ENCODE results near the gene GATD1.

GATD1 gene

DNA sequence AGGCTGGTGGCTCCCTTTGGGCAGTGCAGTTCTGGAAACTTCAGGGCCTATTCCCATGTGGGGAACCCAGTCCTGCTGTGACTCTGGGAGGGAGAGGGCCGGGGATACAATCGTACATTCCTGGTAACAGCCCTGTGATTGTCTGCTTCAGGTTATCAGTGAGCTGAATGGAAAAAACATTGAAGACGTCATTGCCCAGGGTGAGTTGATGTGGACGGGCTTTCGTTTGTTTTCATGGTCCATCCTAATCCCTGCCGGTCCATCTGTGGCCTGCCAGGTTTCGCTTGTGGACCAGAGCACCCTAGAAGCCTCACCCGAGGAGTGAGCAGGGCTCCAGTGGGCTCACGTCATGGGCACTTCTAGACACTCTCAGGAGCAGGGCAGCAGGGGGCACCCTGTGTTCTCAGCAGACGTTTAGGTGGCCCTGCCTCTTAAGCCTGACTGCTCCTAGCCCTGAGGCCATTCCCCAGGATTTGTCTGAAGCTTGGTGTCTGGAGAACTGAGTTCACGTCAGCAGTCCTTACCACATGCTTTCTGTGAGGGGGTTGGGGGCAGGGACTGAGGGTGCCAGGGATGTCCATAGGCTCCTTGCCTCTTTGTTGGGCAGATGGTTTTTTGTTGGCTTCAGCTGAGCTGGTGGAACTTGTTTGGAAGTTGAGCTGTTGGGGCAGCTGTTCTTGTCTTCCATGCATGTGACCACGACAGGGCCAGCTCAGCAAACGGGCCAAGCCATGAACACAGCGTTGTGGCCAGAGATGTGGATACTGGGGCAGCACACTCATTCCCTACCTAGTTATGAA is 34.4 kb upstream of the GATD1 start:
- no peak for DNase-seq

DNA sequence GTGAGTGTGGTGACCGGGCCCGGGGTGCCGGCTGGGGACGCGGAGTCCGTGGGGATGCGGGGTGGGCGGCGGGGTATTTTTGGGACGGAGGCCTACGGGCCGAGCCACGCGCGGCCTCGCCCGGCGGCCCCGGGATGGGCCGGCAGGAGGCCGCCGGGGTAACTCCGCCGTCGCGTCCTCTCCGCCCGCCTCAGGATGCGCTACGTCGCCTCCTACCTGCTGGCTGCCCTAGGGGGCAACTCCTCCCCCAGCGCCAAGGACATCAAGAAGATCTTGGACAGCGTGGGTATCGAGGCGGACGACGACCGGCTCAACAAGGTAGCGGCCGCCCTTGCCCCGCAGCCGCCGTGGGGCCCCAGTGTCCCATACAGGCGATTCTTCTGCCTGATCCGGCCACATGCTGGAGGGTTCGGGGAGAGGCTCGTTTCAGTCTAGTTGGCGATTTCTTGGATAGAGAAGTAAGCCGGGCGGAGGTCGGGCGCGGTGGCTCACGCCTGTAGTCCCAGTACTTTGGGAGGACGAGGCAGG is 32.8 kb upstream of the GATD1 start:
- DNase-seq, result no peak

DNA sequence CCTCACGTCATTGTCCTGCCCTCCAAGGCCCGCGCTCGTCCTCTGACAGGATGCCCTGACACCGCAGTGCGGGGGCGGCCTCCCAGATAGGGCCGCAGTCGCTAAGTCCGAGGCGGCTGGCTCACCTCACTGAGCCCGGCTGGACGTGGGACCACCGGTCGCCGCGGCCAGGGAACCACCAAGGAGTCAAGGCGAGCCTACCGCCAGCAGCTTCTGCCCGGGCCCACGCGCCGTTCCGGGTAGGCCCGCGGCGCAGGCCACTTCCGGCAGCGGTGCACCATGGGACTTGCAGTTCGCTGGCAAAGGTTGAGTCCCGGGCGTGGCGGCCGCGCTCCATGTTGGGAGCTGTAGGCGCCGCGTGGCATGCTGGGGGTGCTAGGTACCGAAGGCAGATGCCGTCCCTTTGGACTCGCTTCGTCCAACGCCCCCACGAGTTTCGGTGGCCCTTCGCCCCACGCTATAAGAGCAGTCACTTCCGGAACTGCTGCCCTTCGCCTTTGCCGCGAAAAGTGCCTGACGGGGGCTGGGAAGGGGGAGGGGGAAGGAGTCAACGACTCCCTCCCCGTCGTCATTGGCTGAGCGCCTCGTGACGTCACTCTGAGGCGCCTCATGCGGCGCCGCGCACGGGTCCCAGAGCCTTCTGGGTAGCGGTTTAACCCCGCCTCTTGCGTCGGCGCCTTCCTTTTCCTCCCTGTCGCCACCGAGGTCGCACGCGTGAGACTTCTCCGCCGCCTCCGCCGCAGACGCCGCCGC is 32.2 kb upstream of the GATD1 start, which contains the start of gene RPLP2:
TSS of gene RPLP2 (plus strand) at position 681 of the 753 bp plus-strand sequence. CDS start 268 bp downstream, outside the sequence.
- DNase-seq, result peak; percentile 96

DNA sequence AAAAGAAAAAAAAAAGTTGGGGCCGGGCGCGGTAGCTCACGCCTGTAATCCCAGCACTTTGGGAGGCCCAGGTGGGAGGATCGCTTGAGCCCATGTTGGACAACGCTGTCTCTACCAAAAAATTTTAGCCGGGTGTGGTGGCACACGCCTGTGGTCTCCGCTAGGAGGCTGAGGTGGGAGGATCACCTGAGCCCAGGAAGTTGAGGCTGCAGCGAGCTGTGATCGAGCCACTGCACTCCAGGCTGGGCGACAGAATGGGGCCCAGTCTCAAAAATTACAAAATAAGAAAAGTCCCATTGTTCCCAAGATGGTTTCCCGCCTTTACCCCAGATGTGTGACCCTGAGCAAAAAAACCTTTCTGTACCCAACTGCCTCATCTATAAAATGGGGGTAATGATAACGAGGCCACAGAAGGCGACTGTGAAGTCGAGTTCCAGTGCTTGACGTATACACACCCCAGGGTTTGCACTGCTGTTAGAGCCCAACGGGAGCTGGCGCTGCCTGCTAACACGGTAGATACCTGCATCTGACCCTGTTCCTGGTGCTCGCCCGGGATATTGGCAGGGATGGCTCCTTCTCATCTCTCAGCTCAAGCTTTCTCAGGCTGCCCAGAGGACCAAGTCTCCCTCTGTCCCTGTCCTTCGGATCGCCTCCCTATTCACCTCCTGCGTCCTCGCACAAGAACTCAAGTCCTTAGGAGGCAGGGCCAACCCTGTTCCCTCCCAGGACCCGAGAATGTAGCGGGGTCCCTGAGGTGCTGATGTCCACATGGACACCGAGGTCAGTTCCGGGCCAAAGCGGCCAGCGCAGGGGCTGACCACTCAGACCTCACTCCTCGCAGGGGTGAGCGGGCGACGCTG is 31.4 kb upstream of the GATD1 start:
- peak; percentile 44 for DNase-seq

DNA sequence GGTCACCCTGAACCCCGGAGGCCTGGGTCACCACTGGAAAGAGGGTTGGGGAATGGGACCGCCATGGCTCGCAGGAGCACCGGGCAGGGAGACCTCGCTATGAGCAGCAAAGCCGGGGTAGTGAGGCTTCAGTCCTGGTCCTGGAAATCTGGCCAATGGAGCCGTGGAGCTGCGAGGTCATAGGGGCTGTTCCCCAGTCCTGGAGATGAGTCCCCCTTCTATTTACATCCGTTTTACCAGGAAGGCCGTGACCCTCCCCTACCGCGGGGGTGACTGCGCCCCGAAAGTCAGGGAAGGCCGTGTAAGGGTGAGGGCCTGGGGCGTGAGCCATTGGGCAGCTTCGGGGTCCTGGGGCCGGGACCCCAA is 27.3 kb upstream of the GATD1 start:
- no peak for DNase-seq

DNA sequence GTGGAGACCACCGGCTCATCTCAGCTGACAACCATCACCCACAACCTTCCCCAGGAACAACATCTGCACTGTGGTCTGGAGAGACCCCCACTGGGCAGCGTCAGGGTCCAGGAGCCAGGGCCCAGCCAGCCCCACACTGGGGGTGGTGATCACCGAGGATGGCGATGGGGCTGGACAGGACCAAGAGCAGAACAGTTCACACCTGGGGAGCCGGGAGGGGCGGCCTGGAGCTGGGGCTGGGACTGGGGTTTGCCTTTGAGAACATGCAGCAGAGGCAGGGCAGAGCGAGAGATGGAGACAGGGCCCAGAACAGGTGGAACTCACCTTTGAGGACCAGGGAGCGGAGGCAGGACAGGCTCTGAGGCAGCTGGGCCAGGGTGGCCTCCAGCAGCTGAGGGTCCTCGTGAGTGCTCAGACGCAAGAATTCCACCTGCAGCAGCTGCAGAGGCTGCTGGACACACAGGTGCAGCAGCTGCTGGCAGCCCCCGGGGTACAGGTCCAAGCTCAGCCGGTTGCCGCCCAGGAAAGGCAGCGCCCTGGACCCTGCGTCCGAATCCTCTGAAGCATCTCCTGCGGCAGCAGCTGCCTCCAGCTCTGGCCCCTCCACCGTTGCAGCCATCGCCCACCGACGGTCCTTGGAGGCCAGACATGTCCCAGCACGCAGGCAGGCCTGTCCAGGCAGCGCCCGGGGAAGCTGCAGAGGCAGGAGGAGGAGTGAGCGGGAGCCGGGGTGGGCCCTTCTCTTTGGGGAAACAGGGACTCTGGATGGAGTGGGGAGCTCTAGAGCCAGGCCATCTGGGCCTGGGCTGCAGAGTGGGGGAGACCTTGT is 26.7 kb upstream of the GATD1 start:
- DNase-seq, result no peak

DNA sequence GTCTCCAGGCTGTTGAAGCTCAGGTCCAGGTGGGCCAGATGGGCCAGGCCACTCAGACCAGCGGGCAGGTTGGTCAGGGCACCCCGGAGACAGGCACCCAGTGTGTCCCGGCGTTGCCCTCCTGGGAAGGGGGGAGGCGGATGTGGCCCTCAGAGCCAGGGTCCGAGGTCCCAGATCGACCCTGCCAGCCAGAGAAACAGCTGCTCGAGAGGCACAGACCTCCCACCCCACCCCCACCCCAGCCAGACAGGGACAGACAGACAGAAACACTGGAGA is 26.1 kb upstream of the GATD1 start:
- DNase-seq, result no peak

DNA sequence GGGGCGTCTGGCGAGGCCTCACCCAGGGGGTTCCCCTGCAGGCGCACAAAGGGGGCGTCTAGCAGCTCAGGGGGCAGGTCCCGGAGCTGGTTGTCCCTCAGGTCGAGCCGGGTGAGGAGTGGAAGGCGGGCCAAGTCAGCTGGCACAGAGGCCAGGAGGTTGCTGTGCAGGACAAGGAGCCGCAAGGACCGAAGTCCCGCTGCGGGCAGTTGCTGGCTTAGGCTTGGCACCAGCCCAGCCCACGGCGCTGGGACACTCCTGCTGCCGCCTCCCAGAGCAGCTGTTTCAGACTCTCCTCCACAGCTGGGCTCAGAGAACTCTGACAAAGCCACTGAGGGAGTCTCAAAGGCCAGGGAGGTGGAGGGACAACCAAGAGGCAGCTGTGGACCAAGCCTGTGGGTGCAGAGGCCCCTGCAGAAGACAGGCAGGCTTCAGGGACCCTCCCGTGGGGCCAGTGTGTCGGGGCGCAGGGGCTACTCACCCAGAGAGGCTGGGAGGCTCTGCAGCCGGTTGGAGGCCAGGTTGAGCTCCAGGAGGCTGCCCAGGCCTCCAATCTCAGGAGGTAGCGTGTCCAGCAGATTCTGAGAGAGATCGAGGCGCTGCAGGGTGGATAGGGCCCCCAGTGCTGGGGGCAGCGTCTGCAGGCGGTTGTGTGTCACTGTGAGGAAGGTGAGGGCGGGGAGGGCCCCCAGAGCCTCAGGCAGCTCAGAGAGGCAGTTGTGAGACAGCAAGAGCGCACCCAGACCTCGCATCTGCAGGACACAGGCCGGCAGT is 25.6 kb upstream of the GATD1 start:
- no peak for DNase-seq

DNA sequence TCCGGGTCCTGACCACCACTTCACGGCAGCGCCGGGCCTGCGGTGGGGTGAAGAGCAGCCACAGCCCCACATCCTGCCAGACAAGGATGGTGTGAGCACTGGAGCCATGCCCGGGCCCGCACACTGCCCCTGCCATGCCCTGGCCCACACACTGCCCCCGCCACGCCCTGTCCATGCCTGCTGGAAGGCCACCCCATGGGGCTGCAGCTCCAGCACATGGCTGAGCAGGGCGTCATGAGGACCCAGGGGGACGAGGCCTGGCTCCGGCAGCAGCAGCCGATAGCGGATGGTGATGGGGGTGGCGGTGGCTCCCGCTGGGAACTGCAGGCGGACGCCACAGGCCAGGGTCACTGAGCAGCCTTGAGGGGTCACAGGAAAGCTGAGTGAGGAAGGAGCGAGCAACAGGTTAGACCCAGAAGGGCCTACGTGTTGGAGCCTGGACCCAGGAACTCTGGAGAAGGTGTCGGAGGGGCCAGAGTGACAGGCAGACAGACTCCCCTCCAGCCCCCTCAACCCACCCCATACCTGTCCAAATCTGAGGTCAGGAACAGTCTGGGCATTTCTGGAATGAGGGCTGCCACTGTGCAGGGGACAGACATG is 24.8 kb upstream of the GATD1 start:
- no peak for DNase-seq

DNA sequence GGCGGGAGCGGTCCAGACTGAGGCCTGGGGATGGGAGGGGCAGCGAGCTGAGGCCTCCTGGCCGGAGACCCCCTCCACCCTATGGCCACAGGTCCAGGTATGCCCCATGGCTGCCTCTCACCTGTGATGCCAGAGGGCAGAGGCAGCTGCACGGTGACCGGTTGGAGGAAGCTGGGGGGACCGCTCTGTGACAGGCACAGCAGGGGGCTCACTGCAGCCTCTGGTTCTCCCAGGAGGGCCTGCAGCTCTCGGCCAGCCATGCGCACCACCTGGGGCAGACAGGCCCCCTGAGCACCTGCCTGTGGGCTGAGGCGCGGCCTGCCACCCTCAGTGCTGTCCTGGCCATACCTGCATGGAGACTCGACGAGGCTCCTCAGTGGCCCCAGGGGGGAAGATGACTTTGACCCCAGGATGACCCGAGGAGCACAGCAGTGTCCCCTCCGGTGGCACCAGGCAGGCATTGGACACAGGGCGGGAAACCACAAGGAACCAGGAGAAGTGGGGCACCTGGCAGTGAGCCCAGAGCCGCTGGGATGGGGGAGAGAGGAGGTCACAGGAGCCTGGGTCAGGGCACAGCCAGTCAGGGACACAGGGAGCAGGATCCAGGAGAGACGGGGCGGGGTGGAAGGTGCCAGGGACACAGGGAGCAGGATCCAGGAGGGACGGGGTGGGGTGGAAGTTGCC is 24.0 kb upstream of the GATD1 start:
- DNase-seq, result no peak

DNA sequence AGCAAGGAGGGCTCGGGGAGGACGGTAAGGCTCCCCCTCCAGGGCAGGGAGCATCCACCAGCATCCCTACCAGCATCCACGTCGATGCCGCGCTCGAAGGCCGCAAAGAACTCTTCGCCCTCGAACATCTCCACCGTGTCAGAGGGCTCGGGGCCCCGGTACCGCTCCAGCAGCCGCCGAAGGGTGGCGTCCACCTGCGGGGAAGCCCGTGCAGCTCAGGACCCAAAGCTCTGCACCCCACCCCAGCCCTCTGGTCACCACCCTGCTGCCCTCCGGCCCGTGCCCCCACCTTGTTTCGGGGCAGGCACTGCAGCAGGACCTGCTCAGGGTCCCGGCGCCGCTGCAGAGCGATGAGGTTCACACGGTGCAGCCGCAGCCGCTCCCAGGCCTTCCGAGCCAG is 23.2 kb upstream of the GATD1 start:
- DNase-seq, result no peak

DNA sequence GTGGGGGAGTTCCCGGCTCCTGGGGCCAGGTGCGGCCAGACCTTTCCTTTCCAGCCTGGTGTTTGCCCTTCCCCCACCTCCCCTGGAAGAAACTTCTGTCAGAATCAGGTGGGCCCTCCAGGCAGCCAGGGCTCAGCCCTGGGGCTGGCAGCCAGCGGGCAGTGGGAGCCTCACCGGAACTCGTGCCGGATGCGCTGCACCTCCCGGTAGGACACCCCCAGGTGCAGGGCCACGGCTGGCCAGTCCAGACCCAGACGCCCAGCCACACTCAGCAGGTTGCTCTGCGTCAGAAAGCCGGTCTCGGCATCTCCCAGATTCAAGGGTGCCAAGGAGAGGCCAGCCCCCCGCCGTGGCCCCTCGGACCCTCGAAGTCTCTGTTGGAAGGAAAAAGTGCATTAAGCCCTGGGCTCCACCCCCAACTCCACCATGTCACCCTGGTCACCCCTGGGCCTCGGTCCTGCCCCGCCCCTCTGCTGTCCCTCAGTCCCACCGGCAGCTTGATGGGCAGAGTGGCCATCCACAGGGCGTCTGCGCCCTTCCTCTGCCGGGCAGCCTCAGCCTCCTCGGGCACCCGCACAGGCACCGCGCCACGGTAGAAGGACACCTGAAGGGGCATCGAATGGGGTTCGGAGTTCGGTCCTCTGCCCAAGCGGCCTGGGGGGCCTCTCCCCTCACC is 22.5 kb upstream of the GATD1 start:
- DNase-seq, result no peak

DNA sequence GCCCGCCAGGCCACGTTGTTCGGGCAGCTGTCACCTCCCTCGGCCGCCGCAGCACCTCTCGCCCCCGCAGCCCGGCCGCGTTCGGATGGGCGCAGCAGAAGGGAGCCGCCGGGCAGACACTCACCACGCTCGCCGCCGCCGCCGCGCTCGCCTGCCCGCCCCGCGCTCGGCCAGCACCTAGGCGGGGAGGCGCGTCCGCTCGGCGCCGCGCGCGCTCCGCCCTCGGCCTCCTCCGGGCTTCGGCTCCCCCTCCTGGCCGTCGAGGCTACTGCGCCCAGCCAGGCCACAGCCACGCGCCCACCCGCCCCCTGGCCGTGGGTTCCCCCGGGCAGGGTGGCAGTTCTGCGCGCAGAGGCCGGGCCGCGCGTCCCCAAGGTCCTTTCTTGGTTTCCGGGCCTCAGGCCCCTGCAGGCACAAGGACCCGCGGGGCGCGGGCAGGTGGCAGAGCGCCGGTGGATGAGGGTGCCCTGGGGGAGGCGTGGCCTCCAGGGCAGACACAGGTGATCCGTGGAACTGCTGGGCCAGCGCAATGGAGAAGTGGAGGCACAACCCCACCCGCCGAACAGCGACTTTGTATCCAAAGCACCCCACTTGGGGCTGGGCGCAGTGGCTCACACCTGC is 20.9 kb upstream of the GATD1 start, which contains the start of gene SLC25A22:
TSS of gene SLC25A22 (minus strand) at position 189 of the 621 bp plus-strand sequence. CDS start 3,275 bp downstream, outside the sequence.
- DNase-seq, result peak; percentile 65

DNA sequence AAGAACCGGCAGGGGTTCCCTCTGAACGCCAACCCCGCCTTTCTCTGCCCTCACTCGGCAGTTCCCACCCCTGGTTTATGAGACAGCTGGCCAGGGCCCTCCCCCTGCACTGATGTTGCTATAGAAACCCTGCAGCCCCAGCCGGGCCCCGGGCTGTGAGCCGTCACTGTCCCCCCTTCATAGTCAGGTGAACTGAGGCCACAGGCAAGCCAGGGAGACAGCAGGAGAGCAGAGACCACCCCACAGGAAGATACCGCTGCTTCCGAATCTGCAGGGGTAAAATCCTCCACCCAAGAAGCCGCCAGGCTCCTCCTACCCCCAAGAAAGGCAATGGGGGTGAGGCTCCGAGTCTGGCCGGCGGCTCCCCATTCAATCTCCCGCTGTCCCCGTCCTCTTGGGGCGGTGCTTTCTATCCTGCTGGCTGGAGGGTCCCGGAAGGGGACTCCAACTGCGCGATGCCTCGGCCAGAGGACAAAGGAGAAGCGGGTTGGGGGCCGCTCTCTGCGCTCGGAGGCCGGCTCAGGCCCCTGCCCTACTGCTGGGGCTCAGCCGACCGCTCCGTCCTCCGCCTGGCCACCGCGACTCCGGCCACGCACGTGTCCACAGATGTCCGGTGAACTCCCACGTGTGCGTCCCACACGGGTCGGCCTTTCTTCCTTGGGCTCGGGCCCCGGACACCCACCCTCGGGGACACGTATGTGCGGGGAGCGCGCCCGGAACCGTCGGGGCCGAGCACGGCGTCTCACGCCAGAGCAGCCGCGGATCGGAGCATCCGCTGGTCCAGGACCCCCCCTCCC is 20.2 kb upstream of the GATD1 start:
- peak; percentile 86 for DNase-seq

DNA sequence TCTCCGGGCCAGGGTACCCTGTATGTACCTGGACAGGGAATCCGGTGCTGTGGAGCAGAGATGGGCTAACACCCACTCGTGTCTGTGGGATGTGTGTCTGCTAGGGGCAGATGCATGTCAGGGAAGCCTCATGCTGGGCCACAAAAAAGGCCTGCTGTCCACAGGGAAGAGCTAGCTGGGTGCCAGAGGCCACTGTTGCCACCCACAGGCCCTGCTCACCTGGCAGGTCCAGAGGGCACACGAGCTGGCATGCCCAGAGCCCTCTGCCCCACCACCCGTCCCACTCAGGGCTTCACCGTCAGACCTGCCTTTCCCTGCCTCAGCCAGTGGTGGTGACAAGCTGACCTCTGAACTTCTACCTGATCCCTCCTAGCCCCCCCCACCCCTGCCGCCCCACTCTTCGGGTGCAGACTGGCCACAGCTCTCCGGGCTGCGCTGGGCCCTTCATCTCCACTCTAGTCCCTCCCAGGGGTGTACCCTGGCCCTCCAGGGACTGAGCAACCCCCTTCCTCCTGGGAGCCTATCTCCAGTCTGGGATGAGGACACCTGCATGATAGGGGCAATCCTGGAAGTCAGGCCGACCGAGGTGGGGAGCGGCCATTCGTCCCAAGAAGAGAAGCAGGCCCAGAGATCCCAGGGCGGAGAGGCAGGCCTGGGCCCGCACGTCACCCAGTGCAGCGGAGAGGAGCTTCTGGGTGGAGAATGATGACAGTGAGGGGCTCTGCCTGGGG is 19.4 kb upstream of the GATD1 start:
- no peak for DNase-seq

DNA sequence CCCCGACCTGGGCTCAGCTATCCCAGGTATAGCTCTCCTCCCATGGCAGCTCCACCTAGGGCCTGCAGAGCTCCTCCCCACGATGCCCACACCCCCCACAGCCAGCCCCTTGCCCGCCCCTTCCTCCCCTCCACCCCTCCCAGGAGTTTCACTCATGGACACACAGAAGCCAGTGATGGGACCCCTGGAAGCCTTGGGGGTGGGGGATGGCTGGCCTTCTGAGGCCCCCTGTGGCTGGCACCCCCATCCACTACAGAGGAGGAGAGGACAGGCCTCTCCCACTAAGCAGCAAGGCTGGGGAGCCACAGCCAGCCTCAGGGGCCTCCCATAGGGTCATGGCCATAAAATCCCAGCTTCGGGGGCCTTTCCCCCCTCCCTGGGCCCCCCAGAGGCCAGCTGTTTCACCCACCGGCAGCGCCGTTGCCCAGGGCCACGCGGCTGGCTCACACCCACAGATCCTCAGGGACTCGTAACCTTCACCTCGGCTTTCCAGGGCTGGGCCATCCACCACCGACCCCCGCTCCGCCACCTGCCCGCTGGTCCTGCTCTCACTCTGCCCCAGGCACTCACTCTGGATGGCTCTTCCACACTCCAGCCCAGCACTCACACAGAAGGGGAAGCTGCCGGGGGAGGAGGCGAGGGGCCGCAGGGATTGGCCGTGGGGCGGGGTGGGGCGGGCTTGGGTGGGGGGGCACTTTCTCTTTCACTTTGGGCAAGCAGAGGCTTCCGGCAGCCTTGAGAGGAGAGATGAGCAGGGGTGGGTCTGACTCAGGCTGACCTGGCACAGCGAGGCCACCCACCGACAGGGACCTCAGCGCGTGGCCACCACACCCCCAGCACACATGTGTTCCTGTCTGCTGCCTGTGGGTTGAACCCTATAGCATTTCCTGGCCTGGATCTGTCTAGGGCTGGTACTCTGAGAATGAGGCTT is 18.6 kb upstream of the GATD1 start:
- DNase-seq, result peak; percentile 82

Data from CD4-positive, alpha-beta T cell treated with Interleukin-4 for 4 hours (primary cell).